Measurements from ENCODE around the gene MUC2. TPM values are rescaled to one million over a fixed set of nuclear protein-coding genes. Genes with fewer than 3 reads are reported as not detected.

The MUC2 gene
- total and polyA plus RNA-seq, 2 experiments from 2014 or later = not detected

DNA sequence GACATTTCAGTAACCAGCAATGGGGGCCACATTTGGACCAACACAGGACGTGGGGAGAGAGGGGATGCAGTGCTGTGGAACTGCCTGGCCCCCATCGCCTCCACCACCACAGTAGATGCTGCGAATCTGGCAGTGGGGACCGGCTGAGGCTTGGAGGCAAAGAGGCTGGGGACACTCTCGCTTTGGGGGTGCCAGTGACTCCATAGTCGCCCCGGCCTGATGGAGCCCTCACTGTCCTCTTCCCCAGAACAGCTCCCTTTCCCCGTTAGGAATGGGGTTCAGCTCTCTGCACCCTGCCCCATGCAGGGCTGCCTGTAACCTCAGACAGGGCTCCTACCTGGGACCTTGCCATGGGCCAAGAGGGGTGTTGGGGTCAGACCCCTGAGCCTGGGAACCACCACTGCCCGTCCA lies 1.8 kb upstream of the MUC2 start:
- DNase-seq (ENCODE audit: low spot score) (no peak), ATAC-seq (no peak)
- no peak for TF ChIP-seq JUNB (IDR thresholded peaks at IDR 0.05; ENCODE audit: unreplicated experiment)
- TF ChIP-seq, protein P1, sequence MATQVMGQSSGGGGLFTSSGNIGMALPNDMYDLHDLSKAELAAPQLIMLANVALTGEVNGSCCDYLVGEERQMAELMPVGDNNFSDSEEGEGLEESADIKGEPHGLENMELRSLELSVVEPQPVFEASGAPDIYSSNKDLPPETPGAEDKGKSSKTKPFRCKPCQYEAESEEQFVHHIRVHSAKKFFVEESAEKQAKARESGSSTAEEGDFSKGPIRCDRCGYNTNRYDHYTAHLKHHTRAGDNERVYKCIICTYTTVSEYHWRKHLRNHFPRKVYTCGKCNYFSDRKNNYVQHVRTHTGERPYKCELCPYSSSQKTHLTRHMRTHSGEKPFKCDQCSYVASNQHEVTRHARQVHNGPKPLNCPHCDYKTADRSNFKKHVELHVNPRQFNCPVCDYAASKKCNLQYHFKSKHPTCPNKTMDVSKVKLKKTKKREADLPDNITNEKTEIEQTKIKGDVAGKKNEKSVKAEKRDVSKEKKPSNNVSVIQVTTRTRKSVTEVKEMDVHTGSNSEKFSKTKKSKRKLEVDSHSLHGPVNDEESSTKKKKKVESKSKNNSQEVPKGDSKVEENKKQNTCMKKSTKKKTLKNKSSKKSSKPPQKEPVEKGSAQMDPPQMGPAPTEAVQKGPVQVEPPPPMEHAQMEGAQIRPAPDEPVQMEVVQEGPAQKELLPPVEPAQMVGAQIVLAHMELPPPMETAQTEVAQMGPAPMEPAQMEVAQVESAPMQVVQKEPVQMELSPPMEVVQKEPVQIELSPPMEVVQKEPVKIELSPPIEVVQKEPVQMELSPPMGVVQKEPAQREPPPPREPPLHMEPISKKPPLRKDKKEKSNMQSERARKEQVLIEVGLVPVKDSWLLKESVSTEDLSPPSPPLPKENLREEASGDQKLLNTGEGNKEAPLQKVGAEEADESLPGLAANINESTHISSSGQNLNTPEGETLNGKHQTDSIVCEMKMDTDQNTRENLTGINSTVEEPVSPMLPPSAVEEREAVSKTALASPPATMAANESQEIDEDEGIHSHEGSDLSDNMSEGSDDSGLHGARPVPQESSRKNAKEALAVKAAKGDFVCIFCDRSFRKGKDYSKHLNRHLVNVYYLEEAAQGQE (IDR thresholded peaks at IDR 0.05; ENCODE audit: unreplicated experiment) = no peak
- no peak for TF ChIP-seq NANOG (IDR thresholded peaks at IDR 0.05; ENCODE audit: borderline replicate concordance)
- no peak for TF ChIP-seq POLR2AphosphoS5 (IDR thresholded peaks at IDR 0.05; ENCODE audit: low read depth)
- TF ChIP-seq ZNF331 (CRISPR knock-in tag; IDR thresholded peaks at IDR 0.05; ENCODE audit: low read depth) = no peak
- TF ChIP-seq, protein P2, sequence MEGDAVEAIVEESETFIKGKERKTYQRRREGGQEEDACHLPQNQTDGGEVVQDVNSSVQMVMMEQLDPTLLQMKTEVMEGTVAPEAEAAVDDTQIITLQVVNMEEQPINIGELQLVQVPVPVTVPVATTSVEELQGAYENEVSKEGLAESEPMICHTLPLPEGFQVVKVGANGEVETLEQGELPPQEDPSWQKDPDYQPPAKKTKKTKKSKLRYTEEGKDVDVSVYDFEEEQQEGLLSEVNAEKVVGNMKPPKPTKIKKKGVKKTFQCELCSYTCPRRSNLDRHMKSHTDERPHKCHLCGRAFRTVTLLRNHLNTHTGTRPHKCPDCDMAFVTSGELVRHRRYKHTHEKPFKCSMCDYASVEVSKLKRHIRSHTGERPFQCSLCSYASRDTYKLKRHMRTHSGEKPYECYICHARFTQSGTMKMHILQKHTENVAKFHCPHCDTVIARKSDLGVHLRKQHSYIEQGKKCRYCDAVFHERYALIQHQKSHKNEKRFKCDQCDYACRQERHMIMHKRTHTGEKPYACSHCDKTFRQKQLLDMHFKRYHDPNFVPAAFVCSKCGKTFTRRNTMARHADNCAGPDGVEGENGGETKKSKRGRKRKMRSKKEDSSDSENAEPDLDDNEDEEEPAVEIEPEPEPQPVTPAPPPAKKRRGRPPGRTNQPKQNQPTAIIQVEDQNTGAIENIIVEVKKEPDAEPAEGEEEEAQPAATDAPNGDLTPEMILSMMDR (conservative IDR thresholded peaks at IDR 0.05; ENCODE audit: low read depth in 2 of 2) = no peak
- TF ChIP-seq EZH2 (IDR thresholded peaks at IDR 0.05; ENCODE audit: low read depth, unreplicated experiment) = no peak
- no peak for TF ChIP-seq ZNF114 (CRISPR knock-in tag; IDR thresholded peaks at IDR 0.05)
- no peak for TF ChIP-seq CREB1 (CRISPR knock-in tag; IDR thresholded peaks at IDR 0.05; ENCODE audit: low read depth)
- TF ChIP-seq STAT1 (IDR thresholded peaks at IDR 0.05; ENCODE audit: unreplicated experiment) = no peak
- TF ChIP-seq EZH2phosphoT487 (IDR thresholded peaks at IDR 0.05; ENCODE audit: unreplicated experiment) = no peak
- TF ChIP-seq, protein P3, sequence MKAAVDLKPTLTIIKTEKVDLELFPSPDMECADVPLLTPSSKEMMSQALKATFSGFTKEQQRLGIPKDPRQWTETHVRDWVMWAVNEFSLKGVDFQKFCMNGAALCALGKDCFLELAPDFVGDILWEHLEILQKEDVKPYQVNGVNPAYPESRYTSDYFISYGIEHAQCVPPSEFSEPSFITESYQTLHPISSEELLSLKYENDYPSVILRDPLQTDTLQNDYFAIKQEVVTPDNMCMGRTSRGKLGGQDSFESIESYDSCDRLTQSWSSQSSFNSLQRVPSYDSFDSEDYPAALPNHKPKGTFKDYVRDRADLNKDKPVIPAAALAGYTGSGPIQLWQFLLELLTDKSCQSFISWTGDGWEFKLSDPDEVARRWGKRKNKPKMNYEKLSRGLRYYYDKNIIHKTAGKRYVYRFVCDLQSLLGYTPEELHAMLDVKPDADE (IDR thresholded peaks at IDR 0.05) = no peak
- TF ChIP-seq, protein P4, sequence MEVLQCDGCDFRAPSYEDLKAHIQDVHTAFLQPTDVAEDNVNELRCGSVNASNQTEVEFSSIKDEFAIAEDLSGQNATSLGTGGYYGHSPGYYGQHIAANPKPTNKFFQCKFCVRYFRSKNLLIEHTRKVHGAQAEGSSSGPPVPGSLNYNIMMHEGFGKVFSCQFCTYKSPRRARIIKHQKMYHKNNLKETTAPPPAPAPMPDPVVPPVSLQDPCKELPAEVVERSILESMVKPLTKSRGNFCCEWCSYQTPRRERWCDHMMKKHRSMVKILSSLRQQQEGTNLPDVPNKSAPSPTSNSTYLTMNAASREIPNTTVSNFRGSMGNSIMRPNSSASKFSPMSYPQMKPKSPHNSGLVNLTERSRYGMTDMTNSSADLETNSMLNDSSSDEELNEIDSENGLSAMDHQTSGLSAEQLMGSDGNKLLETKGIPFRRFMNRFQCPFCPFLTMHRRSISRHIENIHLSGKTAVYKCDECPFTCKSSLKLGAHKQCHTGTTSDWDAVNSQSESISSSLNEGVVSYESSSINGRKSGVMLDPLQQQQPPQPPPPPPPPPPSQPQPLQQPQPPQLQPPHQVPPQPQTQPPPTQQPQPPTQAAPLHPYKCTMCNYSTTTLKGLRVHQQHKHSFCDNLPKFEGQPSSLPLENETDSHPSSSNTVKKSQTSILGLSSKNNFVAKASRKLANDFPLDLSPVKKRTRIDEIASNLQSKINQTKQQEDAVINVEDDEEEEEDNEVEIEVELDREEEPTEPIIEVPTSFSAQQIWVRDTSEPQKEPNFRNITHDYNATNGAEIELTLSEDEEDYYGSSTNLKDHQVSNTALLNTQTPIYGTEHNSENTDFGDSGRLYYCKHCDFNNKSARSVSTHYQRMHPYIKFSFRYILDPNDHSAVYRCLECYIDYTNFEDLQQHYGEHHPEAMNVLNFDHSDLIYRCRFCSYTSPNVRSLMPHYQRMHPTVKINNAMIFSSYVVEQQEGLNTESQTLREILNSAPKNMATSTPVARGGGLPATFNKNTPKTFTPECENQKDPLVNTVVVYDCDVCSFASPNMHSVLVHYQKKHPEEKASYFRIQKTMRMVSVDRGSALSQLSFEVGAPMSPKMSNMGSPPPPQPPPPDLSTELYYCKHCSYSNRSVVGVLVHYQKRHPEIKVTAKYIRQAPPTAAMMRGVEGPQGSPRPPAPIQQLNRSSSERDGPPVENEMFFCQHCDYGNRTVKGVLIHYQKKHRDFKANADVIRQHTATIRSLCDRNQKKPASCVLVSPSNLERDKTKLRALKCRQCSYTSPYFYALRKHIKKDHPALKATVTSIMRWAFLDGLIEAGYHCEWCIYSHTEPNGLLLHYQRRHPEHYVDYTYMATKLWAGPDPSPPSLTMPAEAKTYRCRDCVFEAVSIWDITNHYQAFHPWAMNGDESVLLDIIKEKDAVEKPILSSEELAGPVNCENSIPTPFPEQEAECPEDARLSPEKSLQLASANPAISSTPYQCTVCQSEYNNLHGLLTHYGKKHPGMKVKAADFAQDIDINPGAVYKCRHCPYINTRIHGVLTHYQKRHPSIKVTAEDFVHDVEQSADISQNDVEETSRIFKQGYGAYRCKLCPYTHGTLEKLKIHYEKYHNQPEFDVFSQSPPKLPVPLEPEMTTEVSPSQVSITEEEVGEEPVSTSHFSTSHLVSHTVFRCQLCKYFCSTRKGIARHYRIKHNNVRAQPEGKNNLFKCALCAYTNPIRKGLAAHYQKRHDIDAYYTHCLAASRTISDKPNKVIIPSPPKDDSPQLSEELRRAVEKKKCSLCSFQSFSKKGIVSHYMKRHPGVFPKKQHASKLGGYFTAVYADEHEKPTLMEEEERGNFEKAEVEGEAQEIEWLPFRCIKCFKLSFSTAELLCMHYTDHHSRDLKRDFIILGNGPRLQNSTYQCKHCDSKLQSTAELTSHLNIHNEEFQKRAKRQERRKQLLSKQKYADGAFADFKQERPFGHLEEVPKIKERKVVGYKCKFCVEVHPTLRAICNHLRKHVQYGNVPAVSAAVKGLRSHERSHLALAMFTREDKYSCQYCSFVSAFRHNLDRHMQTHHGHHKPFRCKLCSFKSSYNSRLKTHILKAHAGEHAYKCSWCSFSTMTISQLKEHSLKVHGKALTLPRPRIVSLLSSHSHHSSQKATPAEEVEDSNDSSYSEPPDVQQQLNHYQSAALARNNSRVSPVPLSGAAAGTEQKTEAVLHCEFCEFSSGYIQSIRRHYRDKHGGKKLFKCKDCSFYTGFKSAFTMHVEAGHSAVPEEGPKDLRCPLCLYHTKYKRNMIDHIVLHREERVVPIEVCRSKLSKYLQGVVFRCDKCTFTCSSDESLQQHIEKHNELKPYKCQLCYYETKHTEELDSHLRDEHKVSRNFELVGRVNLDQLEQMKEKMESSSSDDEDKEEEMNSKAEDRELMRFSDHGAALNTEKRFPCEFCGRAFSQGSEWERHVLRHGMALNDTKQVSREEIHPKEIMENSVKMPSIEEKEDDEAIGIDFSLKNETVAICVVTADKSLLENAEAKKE (CRISPR knock-in tag; IDR thresholded peaks at IDR 0.05) = no peak
- Histone ChIP-seq H3K9me2 (ENCODE audit: insufficient read depth) (no peaks in the 10 kb centered on the region), H3K4me1 (ENCODE audit: insufficient read depth) (no peaks in the 10 kb centered on the region), H3K4me2 (no peak overlapping the region), H3K27ac (ENCODE audit: low read depth) (no peak overlapping the region), H4K20me1 (replicated peaks; ENCODE audit: insufficient read depth) (no peaks in the 10 kb centered on the region), H3K27me3 (ENCODE audit: insufficient read depth) (no peaks in the 10 kb centered on the region), H3F3A (replicated peaks; ENCODE audit: low read depth) (no peaks in the 10 kb centered on the region), H3K36me3 (ENCODE audit: insufficient read depth) (no peaks in the 10 kb centered on the region), H2AFZ (no peak overlapping the region), H3K4me3 (no peak overlapping the region), H3K79me2 (replicated peaks; ENCODE audit: insufficient read depth) (no peaks in the 10 kb centered on the region)
- Mint-ChIP-seq H3K27me3 (ENCODE audit: insufficient read depth, low read depth, poor library complexity) (peaks cover 4% of the 10 kb centered on the region), H3K27ac (no peak overlapping the region), H3K4me1 (no peaks in the 10 kb centered on the region), H3K4me3 (no peak overlapping the region), H3K9me3 (no peaks in the 10 kb centered on the region), H3K36me3 (ENCODE audit: low read depth) (no peaks in the 10 kb centered on the region)
